GM10266 (cell line): ENCODE results near the gene DIS3L2.

ENCODE experiments used
- DNase-seq: peaks from one replicate; pipeline ENCODE4 v3.0.0; 2012; ENCODE audit errors: extremely low spot score
- CTCF ChIP-seq: IDR thresholded peaks from 2 replicates; pipeline ENCODE4 v1.5.1; 2012; ENCODE audit warnings: mild to moderate bottlenecking, low read depth; ENCODE audit not compliant: control insufficient read depth, insufficient read depth; ENCODE audit errors: missing control alignments

The DIS3L2 gene

GRCh38 chr2:232292395-232293154 lies 331.1 kb downstream of the DIS3L2 start:
- peak; percentile 86 for TF ChIP-seq CTCF
- DNase-seq = peak; percentile 62

- no peak for TF ChIP-seq CTCF
- DNase-seq = no peak
Observed at GRCh38 chr2:232293191-232293590, 331.7 kb downstream of the DIS3L2 start.

GRCh38 chr2:232295971-232296370 lies 334.5 kb downstream of the DIS3L2 start:
- TF ChIP-seq CTCF = no peak
- DNase-seq = no peak

- TF ChIP-seq CTCF = no peak
- no peak for DNase-seq
Observed at GRCh38 chr2:232296776-232297525, 335.4 kb downstream of the DIS3L2 start.

GRCh38 chr2:232299084-232299483 lies 337.6 kb downstream of the DIS3L2 start:
- no peak for DNase-seq
- TF ChIP-seq CTCF = no peak

- no peak for DNase-seq
- no peak for TF ChIP-seq CTCF
Observed at GRCh38 chr2:232299927-232300674, 338.6 kb downstream of the DIS3L2 start.
